WTC11 (cell line): ENCODE data around the gene PRKCE. TPM values are rescaled to one million over a fixed set of nuclear protein-coding genes. Genes with fewer than 3 reads are reported as not detected.

Experiments
- CDX4 ChIP-seq: fragments of 250-450 bp; sonication (Bioruptor Pico); IDR thresholded peaks from 2 replicates; pipeline ENCODE4 v1.9.0; 2021; ENCODE audit warnings: moderate library complexity, mild to moderate bottlenecking, inconsistent platforms, borderline replicate concordance
- E2F1 ChIP-seq: sonication (generic); formaldehyde crosslinking; IDR thresholded peaks from 2 replicates; pipeline ENCODE4 v1.8.0; 2022; ENCODE audit warnings: mild to moderate bottlenecking, missing genetic modification reagents
- E2F5 ChIP-seq: sonication (generic); formaldehyde crosslinking; IDR thresholded peaks from 2 replicates; pipeline ENCODE4 v1.8.1; 2022; ENCODE audit warnings: mild to moderate bottlenecking, moderate library complexity, missing genetic modification reagents
- ETV6 ChIP-seq: sonication (generic); formaldehyde crosslinking; IDR thresholded peaks from 2 replicates; pipeline ENCODE4 v1.8.1; 2022; ENCODE audit warnings: mild to moderate bottlenecking, missing genetic modification reagents
- GABPB1 ChIP-seq: sonication (generic); formaldehyde crosslinking; IDR thresholded peaks from 2 replicates; pipeline ENCODE4 v1.8.1; 2023; ENCODE audit warnings: mild to moderate bottlenecking, missing genetic modification reagents
- GTF2I ChIP-seq: fragments of 250-450 bp; sonication (Bioruptor Pico); conservative IDR thresholded peaks from 2 replicates; pipeline ENCODE4 v1.4.0; 2021; ENCODE audit warnings: mild to moderate bottlenecking
- HMGA2 ChIP-seq: fragments of 250-450 bp; sonication (Bioruptor Pico); IDR thresholded peaks from 2 replicates; pipeline ENCODE4 v1.4.0; 2021; ENCODE audit warnings: mild to moderate bottlenecking, moderate library complexity
- JUN ChIP-seq: sonication (generic); formaldehyde crosslinking; IDR thresholded peaks from 2 replicates; pipeline ENCODE4 v1.8.0; 2023; ENCODE audit warnings: mild to moderate bottlenecking, missing genetic modification reagents
- KAT7 ChIP-seq: sonication (generic); formaldehyde crosslinking; IDR thresholded peaks from 2 replicates; pipeline ENCODE4 v1.8.1; 2023; ENCODE audit warnings: missing genetic modification reagents, mild to moderate bottlenecking, borderline replicate concordance
- MLX ChIP-seq: sonication (generic); formaldehyde crosslinking; IDR thresholded peaks from 2 replicates; pipeline ENCODE4 v1.8.1; 2023; ENCODE audit warnings: mild to moderate bottlenecking, missing genetic modification reagents, moderate library complexity
- NFE2L1 ChIP-seq: sonication (generic); formaldehyde crosslinking; IDR thresholded peaks from 2 replicates; pipeline ENCODE4 v1.8.1; 2023; ENCODE audit warnings: missing genetic modification reagents
- PRDM15 ChIP-seq: sonication (generic); formaldehyde crosslinking; IDR thresholded peaks from 2 replicates; pipeline ENCODE4 v1.8.0; 2022; ENCODE audit warnings: missing genetic modification reagents
- STAT6 ChIP-seq: sonication (generic); formaldehyde crosslinking; conservative IDR thresholded peaks from 2 replicates; pipeline ENCODE4 v1.8.1; 2023; ENCODE audit warnings: mild to moderate bottlenecking, low read depth, missing genetic modification reagents, moderate library complexity
- USF1 ChIP-seq: sonication (generic); formaldehyde crosslinking; IDR thresholded peaks from 2 replicates; pipeline ENCODE4 v1.8.0; 2022; ENCODE audit warnings: mild to moderate bottlenecking, missing genetic modification reagents
- ZBTB43 ChIP-seq: sonication (generic); formaldehyde crosslinking; IDR thresholded peaks from 2 replicates; pipeline ENCODE4 v1.8.1; 2023; ENCODE audit warnings: mild to moderate bottlenecking, missing genetic modification reagents
- ZNF219 ChIP-seq: sonication (generic); formaldehyde crosslinking; IDR thresholded peaks from 2 replicates; pipeline ENCODE4 v1.8.0; 2023; ENCODE audit warnings: missing genetic modification reagents, mild to moderate bottlenecking, borderline replicate concordance
- ZNF232 ChIP-seq: sonication (generic); formaldehyde crosslinking; IDR thresholded peaks from 2 replicates; pipeline ENCODE4 v1.8.0; 2022; ENCODE audit warnings: mild to moderate bottlenecking, missing genetic modification reagents
- ZNF423 ChIP-seq: fragments of 250-450 bp; sonication (Bioruptor Pico); IDR thresholded peaks from 2 replicates; pipeline ENCODE4 v2.1.2; 2022; ENCODE audit warnings: mild to moderate bottlenecking, moderate library complexity
- ZNF425 ChIP-seq: fragments of 250-450 bp; sonication (Bioruptor Pico); conservative IDR thresholded peaks from 2 replicates; pipeline ENCODE4 v1.9.0; 2021; ENCODE audit warnings: mild to moderate bottlenecking
- ZNF512 ChIP-seq: sonication (generic); formaldehyde crosslinking; IDR thresholded peaks from 2 replicates; pipeline ENCODE4 v1.8.1; 2022; ENCODE audit warnings: missing genetic modification reagents, borderline replicate concordance
- ZSCAN18 ChIP-seq: fragments of 250-450 bp; sonication (Bioruptor Pico); IDR thresholded peaks from 2 replicates; pipeline ENCODE4 v2.1.2; 2022; ENCODE audit warnings: mild to moderate bottlenecking, moderate library complexity
- total RNA-seq: library from RNA; stranded (reverse); gene quantifications from 3 replicates; pipeline ENCODE4 v1.2.3, GENCODE V29; 2021

PRKCE gene
- total RNA-seq, 1 experiment from 2014 or later = 5.8 TPM

GRCh38 chr2:45650851-45651414 is 542 bp upstream of the PRKCE start (continued):
- TF ChIP-seq USF1 (CRISPR knock-in tag) (no peak), NFE2L1 (CRISPR knock-in tag) (no peak), STAT6 (CRISPR knock-in tag) (no peak), GTF2I (CRISPR knock-in tag) (no peak), ZNF219 (CRISPR knock-in tag) (no peak), ZNF425 (CRISPR knock-in tag) (no peak), HMGA2 (CRISPR knock-in tag) (no peak), GABPB1 (CRISPR knock-in tag) (peak; percentile 13; the same call in 1 of the 2 replicates), MLX (CRISPR knock-in tag) (no peak), ZBTB43 (peak; percentile 99), ZNF423 (CRISPR knock-in tag) (peak; percentile 17; the same call in 1 of the 2 replicates), CDX4 (CRISPR knock-in tag) (no peak), PRDM15 (CRISPR knock-in tag) (no peak), JUN (CRISPR knock-in tag) (no peak), E2F1 (CRISPR knock-in tag) (no peak), ZSCAN18 (CRISPR knock-in tag) (no peak), ZNF232 (CRISPR knock-in tag) (0 out of 2 replicates have a peak, but pooled peaks have one; percentile 36), ZNF512 (CRISPR knock-in tag) (no peak), KAT7 (no peak), ETV6 (CRISPR knock-in tag) (peak; percentile 82), E2F5 (CRISPR knock-in tag) (no peak)
